ENCODE measurements around the gene ZNF584.

Gene ZNF584

DNA sequence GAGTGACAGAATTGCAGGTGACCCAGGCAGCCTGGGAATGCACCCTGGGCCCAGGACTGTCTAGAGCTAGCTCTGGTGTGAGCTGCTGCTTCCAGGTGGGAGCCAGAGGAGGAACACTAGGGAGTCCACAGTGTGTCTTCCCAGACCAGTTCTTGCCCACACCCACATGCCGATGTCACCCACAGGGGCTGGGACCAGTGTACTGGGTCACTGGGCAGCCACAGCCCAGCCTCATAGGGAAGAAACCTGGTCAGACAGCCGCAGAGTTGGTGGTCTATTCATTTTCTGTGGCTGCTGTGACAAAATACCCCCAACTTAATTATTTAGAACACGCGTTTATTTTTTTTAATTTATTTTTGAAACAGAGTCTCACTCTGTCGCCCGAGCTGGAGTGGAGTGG lies 9.9 kb upstream of the ZNF584 start:
- Histone ChIP-seq H3K4me3 (replicated peaks; ENCODE audit: insufficient read depth, low read length) (no peak overlapping the region), H3K27ac (replicated peaks) (no peak overlapping the region), H3K27me3 (ENCODE audit: insufficient read depth, poor library complexity, severe bottlenecking) (no peaks in the 10 kb centered on the region)
- no peak for DNase-seq (ENCODE audit: low read depth in 1 of 2, low spot score in 1 of 2)
- TF ChIP-seq CTCF (IDR thresholded peaks at IDR 0.05; ENCODE audit: insufficient read depth, low read length) (no peak), POLR2AphosphoS5 (IDR thresholded peaks at IDR 0.05; ENCODE audit: low read depth) (no peak), SPI1 (IDR thresholded peaks at IDR 0.05; ENCODE audit: borderline replicate concordance, low read depth) (no peak), GABPA (IDR thresholded peaks at IDR 0.05; ENCODE audit: low read depth) (no peak)
- TF ChIP-seq, protein P1, sequence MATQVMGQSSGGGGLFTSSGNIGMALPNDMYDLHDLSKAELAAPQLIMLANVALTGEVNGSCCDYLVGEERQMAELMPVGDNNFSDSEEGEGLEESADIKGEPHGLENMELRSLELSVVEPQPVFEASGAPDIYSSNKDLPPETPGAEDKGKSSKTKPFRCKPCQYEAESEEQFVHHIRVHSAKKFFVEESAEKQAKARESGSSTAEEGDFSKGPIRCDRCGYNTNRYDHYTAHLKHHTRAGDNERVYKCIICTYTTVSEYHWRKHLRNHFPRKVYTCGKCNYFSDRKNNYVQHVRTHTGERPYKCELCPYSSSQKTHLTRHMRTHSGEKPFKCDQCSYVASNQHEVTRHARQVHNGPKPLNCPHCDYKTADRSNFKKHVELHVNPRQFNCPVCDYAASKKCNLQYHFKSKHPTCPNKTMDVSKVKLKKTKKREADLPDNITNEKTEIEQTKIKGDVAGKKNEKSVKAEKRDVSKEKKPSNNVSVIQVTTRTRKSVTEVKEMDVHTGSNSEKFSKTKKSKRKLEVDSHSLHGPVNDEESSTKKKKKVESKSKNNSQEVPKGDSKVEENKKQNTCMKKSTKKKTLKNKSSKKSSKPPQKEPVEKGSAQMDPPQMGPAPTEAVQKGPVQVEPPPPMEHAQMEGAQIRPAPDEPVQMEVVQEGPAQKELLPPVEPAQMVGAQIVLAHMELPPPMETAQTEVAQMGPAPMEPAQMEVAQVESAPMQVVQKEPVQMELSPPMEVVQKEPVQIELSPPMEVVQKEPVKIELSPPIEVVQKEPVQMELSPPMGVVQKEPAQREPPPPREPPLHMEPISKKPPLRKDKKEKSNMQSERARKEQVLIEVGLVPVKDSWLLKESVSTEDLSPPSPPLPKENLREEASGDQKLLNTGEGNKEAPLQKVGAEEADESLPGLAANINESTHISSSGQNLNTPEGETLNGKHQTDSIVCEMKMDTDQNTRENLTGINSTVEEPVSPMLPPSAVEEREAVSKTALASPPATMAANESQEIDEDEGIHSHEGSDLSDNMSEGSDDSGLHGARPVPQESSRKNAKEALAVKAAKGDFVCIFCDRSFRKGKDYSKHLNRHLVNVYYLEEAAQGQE (IDR thresholded peaks at IDR 0.05; ENCODE audit: insufficient replicate concordance, low read depth), result no peak

GRCh38 chr19:58399903-58400302 lies 8.5 kb upstream of the ZNF584 start:
- DNase-seq (ENCODE audit: low read depth in 1 of 2, low spot score in 1 of 2), result no peak
- Histone ChIP-seq H3K27ac (replicated peaks) (no peak overlapping the region), H3K4me3 (replicated peaks; ENCODE audit: insufficient read depth, low read length) (no peak overlapping the region), H3K27me3 (ENCODE audit: insufficient read depth, poor library complexity, severe bottlenecking) (no peaks in the 10 kb centered on the region)
- TF ChIP-seq, protein P1 (IDR thresholded peaks at IDR 0.05; ENCODE audit: insufficient replicate concordance, low read depth), result no peak
- no peak for TF ChIP-seq GABPA (IDR thresholded peaks at IDR 0.05; ENCODE audit: low read depth)
- no peak for TF ChIP-seq POLR2AphosphoS5 (IDR thresholded peaks at IDR 0.05; ENCODE audit: low read depth)
- TF ChIP-seq CTCF (IDR thresholded peaks at IDR 0.05; ENCODE audit: insufficient read depth, low read length), result no peak
- TF ChIP-seq SPI1 (IDR thresholded peaks at IDR 0.05; ENCODE audit: borderline replicate concordance, low read depth), result no peak

DNA sequence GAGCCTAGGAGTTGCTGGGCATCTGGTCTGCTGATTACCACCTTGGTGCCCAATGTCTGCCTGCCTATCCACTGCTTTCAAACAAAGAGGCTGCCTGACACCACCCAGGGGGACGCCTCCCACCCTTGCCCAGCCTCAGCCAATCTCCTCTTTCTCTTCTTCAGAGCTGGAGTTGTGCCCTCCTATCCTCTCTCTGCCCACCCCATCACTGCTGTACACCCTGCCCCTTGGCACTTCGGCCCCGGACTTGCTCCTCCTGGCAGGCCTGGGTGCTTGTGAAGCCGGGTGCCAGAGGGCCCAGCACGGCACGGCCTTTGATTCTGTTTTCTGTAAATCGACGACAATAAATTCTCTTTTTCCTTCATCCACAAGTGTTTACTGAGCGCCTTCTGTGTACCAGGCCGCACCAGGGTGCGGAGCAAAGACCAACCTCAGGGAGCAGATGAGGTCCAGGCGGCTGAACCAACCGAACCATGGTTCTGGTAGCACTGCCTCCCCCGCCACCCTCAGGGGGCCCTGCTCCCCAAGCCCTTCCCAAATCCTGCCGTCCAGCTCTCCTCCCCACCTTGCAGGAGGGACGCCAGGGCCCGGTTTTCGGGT lies 8.0 kb upstream of the ZNF584 start:
- no peaks in the 10 kb centered on the region for H3K27me3 ChIP-seq (ENCODE audit: insufficient read depth, poor library complexity, severe bottlenecking)
- no peak overlapping the region for H3K27ac ChIP-seq (replicated peaks)
- H3K4me3 ChIP-seq (replicated peaks; ENCODE audit: insufficient read depth, low read length), result no peak overlapping the region
- no peak for TF ChIP-seq SPI1 (IDR thresholded peaks at IDR 0.05; ENCODE audit: borderline replicate concordance, low read depth)
- no peak for TF ChIP-seq CTCF (IDR thresholded peaks at IDR 0.05; ENCODE audit: insufficient read depth, low read length)
- TF ChIP-seq, protein P1 (IDR thresholded peaks at IDR 0.05; ENCODE audit: insufficient replicate concordance, low read depth), result no peak
- TF ChIP-seq POLR2AphosphoS5 (IDR thresholded peaks at IDR 0.05; ENCODE audit: low read depth), result no peak
- TF ChIP-seq GABPA (IDR thresholded peaks at IDR 0.05; ENCODE audit: low read depth), result no peak
- DNase-seq (ENCODE audit: low read depth in 1 of 2, low spot score in 1 of 2), result no peak
